HG02642 (cell line): ENCODE measurements around the gene STXBP6.

Experiments
- ATAC-seq: cut with Tn5 transposase; IDR thresholded peaks from one replicate; pipeline ENCODE4 v1.9.1; 2021; ENCODE audit warnings: mild to moderate bottlenecking; ENCODE audit not compliant: unreplicated experiment, poor library complexity

The STXBP6 gene

GRCh38 chr14:24991821-24992220, 58.1 kb downstream of the STXBP6 start:
- ATAC-seq: no peak

- no peak for ATAC-seq
Measured at GRCh38 chr14:24991288-24991687, 58.7 kb downstream of the STXBP6 start.

- no peak for ATAC-seq
Measured at GRCh38 chr14:24990773-24991172, 59.2 kb downstream of the STXBP6 start.

GRCh38 chr14:24990050-24990449, 59.9 kb downstream of the STXBP6 start:
- ATAC-seq: no peak

- no peak for ATAC-seq
Measured at GRCh38 chr14:24988760-24989159, 61.2 kb downstream of the STXBP6 start.

GRCh38 chr14:24986206-24986893, 63.6 kb downstream of the STXBP6 start:
- ATAC-seq: no peak

- no peak for ATAC-seq
Measured at GRCh38 chr14:24984846-24985589, 64.9 kb downstream of the STXBP6 start.

GRCh38 chr14:24982472-24983155, 67.3 kb downstream of the STXBP6 start:
- ATAC-seq: no peak

GRCh38 chr14:24979725-24980239, 70.2 kb downstream of the STXBP6 start:
- peak; percentile 52 for ATAC-seq

- ATAC-seq: peak; percentile 87
Measured at GRCh38 chr14:24978862-24979724, 70.9 kb downstream of the STXBP6 start.

GRCh38 chr14:24976602-24977001, 73.3 kb downstream of the STXBP6 start:
- ATAC-seq: no peak

GRCh38 chr14:24975393-24975792, 74.6 kb downstream of the STXBP6 start:
- ATAC-seq: no peak

- no peak for ATAC-seq
Measured at GRCh38 chr14:24974591-24975374, 75.2 kb downstream of the STXBP6 start.

GRCh38 chr14:24972844-24973243, 77.1 kb downstream of the STXBP6 start:
- ATAC-seq: no peak

- no peak for ATAC-seq
Measured at GRCh38 chr14:24971255-24971654, 78.7 kb downstream of the STXBP6 start.

- ATAC-seq: no peak
Measured at GRCh38 chr14:24966579-24966964, 83.4 kb downstream of the STXBP6 start.

- no peak for ATAC-seq
Measured at GRCh38 chr14:24965934-24966578, 83.9 kb downstream of the STXBP6 start.

GRCh38 chr14:24965578-24965933, 84.4 kb downstream of the STXBP6 start:
- no peak for ATAC-seq

GRCh38 chr14:24964591-24964990, 85.4 kb downstream of the STXBP6 start:
- ATAC-seq: no peak
